Measurements from ENCODE around the gene IQCE.

DNA sequence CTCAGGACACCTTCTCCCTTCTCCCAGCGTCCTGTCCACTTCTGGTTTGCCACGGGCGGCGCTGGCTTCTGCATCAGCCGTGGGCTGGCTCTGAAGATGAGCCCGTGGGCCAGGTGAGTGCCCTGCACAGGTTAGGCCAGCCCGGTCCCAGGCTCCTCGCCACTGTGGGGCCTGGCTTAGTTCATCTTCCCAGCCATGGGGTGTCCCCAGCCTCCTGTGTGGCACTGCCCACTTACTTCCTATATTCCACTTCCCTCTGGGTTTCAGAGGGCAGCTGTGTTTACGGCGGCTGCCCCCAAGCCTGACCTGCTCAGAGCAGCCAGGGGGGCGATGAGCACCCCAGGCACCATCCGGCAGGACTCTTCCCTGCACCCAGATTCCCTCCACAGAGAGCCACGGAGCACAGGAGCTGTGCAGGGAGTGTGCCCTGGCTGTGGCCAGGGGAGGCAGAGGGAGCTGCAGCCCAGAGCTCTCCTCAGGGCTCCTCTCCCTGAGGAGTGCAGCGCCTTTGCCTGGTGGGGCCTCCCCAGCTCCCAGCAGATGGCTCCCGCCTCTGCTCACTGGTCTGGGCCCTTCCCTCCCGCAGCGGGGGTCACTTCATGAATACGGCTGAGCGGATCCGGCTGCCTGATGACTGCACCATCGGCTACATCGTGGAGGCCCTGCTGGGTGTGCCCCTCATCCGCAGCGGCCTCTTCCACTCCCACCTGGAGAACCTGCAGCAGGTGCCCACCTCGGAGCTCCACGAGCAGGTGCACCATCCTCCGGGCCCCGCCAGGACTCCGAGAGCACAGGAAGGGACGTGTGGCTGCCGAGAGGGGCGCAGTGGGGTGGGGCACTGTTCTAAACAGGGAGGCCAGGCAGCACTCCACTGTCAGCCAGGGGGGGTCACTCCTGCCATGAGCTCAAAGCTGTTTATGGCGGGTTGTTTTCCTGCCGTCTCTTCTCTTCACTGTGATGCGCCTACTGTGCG lies 32.8 kb upstream of the IQCE start:
- TF ChIP-seq, protein P1, sequence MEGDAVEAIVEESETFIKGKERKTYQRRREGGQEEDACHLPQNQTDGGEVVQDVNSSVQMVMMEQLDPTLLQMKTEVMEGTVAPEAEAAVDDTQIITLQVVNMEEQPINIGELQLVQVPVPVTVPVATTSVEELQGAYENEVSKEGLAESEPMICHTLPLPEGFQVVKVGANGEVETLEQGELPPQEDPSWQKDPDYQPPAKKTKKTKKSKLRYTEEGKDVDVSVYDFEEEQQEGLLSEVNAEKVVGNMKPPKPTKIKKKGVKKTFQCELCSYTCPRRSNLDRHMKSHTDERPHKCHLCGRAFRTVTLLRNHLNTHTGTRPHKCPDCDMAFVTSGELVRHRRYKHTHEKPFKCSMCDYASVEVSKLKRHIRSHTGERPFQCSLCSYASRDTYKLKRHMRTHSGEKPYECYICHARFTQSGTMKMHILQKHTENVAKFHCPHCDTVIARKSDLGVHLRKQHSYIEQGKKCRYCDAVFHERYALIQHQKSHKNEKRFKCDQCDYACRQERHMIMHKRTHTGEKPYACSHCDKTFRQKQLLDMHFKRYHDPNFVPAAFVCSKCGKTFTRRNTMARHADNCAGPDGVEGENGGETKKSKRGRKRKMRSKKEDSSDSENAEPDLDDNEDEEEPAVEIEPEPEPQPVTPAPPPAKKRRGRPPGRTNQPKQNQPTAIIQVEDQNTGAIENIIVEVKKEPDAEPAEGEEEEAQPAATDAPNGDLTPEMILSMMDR (IDR thresholded peaks at IDR 0.05) = no peak
- no peak for TF ChIP-seq POLR2A (IDR thresholded peaks at IDR 0.05)
